AG08395 (cell line): ENCODE results near the gene RBM10.

Source experiments
- DNase-seq: peaks from one replicate; pipeline ENCODE4 v3.0.0; 2012; ENCODE audit warnings: mixed read lengths, low spot score

RBM10 gene

GRCh38 chrX:47235691-47236103, 90.7 kb downstream of the RBM10 start:
- DNase-seq, result no peak
